H9 (cell line): ENCODE data around the gene MKRN1. TPM values are rescaled to one million over a fixed set of nuclear protein-coding genes. Genes with fewer than 3 reads are reported as not detected.
"Not testable (repeated sequence)": the region's sequence is repeated elsewhere in the genome, so short reads cannot be mapped to it uniquely, and the experiment has no call there.

Experiments
- DNase-seq: peaks from one replicate; pipeline ENCODE4 v3.0.0-alpha.2; 2017
- H2AFZ ChIP-seq: one replicate; pipeline ENCODE4 v1.6.1; 2013; ENCODE audit warnings: mild to moderate bottlenecking, low read length, control low read depth, moderate library complexity
- H2AK5ac ChIP-seq: 2 replicates; pipeline ENCODE4 v1.6.1; 2013; ENCODE audit warnings: low read length, control low read depth, mixed read lengths; ENCODE audit not compliant: insufficient read length
- H2BK120ac ChIP-seq: one replicate; pipeline ENCODE4 v1.6.1; 2013; ENCODE audit warnings: low read depth, mild to moderate bottlenecking, low read length, control low read depth, inconsistent platforms; ENCODE audit not compliant: poor library complexity, severe bottlenecking
- H2BK12ac ChIP-seq: 2 replicates; pipeline ENCODE4 v1.6.1; 2013; ENCODE audit warnings: low read length, control low read depth, mixed read lengths, low read depth; ENCODE audit not compliant: insufficient read length
- H2BK15ac ChIP-seq: 2 replicates; pipeline ENCODE4 v1.6.1; 2013; ENCODE audit warnings: low read depth, low read length, control low read depth
- H2BK20ac ChIP-seq: one replicate; pipeline ENCODE4 v1.6.1; 2013; ENCODE audit warnings: low read depth, mild to moderate bottlenecking, low read length, control low read depth, inconsistent platforms; ENCODE audit not compliant: poor library complexity, severe bottlenecking
- H2BK5ac ChIP-seq: 2 replicates; pipeline ENCODE4 v1.6.1; 2013; ENCODE audit warnings: low read length, control low read depth, mixed read lengths; ENCODE audit not compliant: insufficient read length
- H3K14ac ChIP-seq: 2 replicates; pipeline ENCODE4 v1.6.1; 2013; ENCODE audit warnings: low read length, control low read depth; ENCODE audit not compliant: insufficient read depth
- H3K18ac ChIP-seq: 2 replicates; pipeline ENCODE4 v1.6.1; 2013; ENCODE audit warnings: low read depth, mild to moderate bottlenecking, mixed read lengths, low read length, control low read depth; ENCODE audit not compliant: insufficient read length
- H3K23ac ChIP-seq: 2 replicates; pipeline ENCODE4 v1.6.1; 2013; ENCODE audit warnings: low read length, control low read depth, mixed read lengths, low read depth; ENCODE audit not compliant: insufficient read length
- H3K23me2 ChIP-seq: 2 replicates; pipeline ENCODE4 v1.6.1; 2013; ENCODE audit warnings: low read depth, mild to moderate bottlenecking, mixed read lengths, low read length, control low read depth; ENCODE audit not compliant: insufficient read length, poor library complexity, severe bottlenecking
- H3K27ac ChIP-seq: 2 replicates; pipeline ENCODE4 v1.5.1; 2013; ENCODE audit warnings: low read length, control low read depth, mixed read lengths, low read depth; ENCODE audit not compliant: insufficient read length
- H3K27me3 ChIP-seq: 2 replicates; pipeline ENCODE4 v1.6.1; 2013; ENCODE audit warnings: low read length, control low read depth, inconsistent platforms; ENCODE audit not compliant: insufficient read depth
- H3K4ac ChIP-seq: 2 replicates; pipeline ENCODE4 v1.6.1; 2013; ENCODE audit warnings: low read depth, mild to moderate bottlenecking, control low read depth, inconsistent platforms, low read length, moderate library complexity
- H3K4me1 ChIP-seq: 2 replicates; pipeline ENCODE4 v1.6.1; 2013; ENCODE audit warnings: low read length, control low read depth, inconsistent platforms; ENCODE audit not compliant: insufficient read depth
- H3K4me2 ChIP-seq: 2 replicates; pipeline ENCODE4 v1.6.1; 2013; ENCODE audit warnings: low read length, control low read depth, mixed read lengths; ENCODE audit not compliant: insufficient read length, insufficient read depth
- H3K56ac ChIP-seq: 2 replicates; pipeline ENCODE4 v1.6.1; 2013; ENCODE audit warnings: low read depth, mild to moderate bottlenecking, mixed read lengths, low read length, control low read depth; ENCODE audit not compliant: insufficient read length
- H3K79me1 ChIP-seq: 2 replicates; pipeline ENCODE4 v1.6.1; 2013; ENCODE audit warnings: low read depth, mild to moderate bottlenecking, moderate library complexity, low read length, control low read depth, inconsistent platforms; ENCODE audit not compliant: insufficient read depth, poor library complexity, severe bottlenecking
- H3K79me2 ChIP-seq: 2 replicates; pipeline ENCODE4 v1.6.1; 2013; ENCODE audit warnings: low read length, control low read depth, inconsistent platforms; ENCODE audit not compliant: insufficient read depth
- H3K9ac ChIP-seq: 2 replicates; pipeline ENCODE4 v1.6.1; 2013; ENCODE audit warnings: low read length, control low read depth, mixed read lengths; ENCODE audit not compliant: insufficient read length; ENCODE audit errors: extremely low read depth
- H3K9me3 ChIP-seq: one replicate; pipeline ENCODE4 v1.6.1; 2013; ENCODE audit warnings: low read depth, low read length, inconsistent platforms; ENCODE audit not compliant: control insufficient read depth
- H3T11ph ChIP-seq: one replicate; pipeline ENCODE4 v1.6.1; 2013; ENCODE audit warnings: mild to moderate bottlenecking, low read length, control low read depth, inconsistent platforms
- H4K20me1 ChIP-seq: one replicate; pipeline ENCODE4 v1.6.1; 2013; ENCODE audit not compliant: control insufficient read depth, insufficient read length, insufficient read depth
- H4K5ac ChIP-seq: 2 replicates; pipeline ENCODE4 v1.6.1; 2013; ENCODE audit warnings: low read depth, mild to moderate bottlenecking, mixed read lengths, low read length, control low read depth; ENCODE audit not compliant: insufficient read length
- H4K8ac ChIP-seq: replicated peaks from 2 replicates; pipeline ENCODE4 v1.6.1; 2013; ENCODE audit warnings: low read length, control low read depth, mixed read lengths, low read depth; ENCODE audit not compliant: insufficient read length
- H4K91ac ChIP-seq: 2 replicates; pipeline ENCODE4 v1.6.1; 2013; ENCODE audit warnings: low read depth, mild to moderate bottlenecking, moderate library complexity, mixed read lengths, low read length, control low read depth; ENCODE audit not compliant: insufficient read length
- H3K27ac Mint-ChIP-seq, 3 experiments: 2 replicates in 2 of 3; 3 replicates in 1 of 3; pipeline ENCODE4 v1.8.0; 2020 to 2021; ENCODE audit warnings: mixed read lengths in 3 of 3, mild to moderate bottlenecking in 1 of 3, moderate library complexity in 1 of 3
- H3K27me3 Mint-ChIP-seq: 2 replicates; pipeline ENCODE4 v1.8.0; 2021; ENCODE audit warnings: low read depth, mild to moderate bottlenecking, moderate library complexity, mixed read lengths
- H3K36me3 Mint-ChIP-seq, 3 experiments: 2 replicates in 2 of 3; 3 replicates in 1 of 3; pipeline ENCODE4 v1.8.0; 2020 to 2021; ENCODE audit warnings: low read depth in 3 of 3, mixed read lengths in 3 of 3; ENCODE audit not compliant: insufficient read depth in 1 of 3
- H3K4me1 Mint-ChIP-seq, 2 experiments: 2 replicates each; pipeline ENCODE4 v1.8.0; 2020; ENCODE audit warnings: mixed read lengths in 2 of 2
- H3K4me3 Mint-ChIP-seq, 2 experiments: 2 replicates in 1 of 2; 3 replicates in 1 of 2; pipeline ENCODE4 v1.8.0; 2020 to 2021; ENCODE audit warnings: mild to moderate bottlenecking in 2 of 2, mixed read lengths in 2 of 2, moderate library complexity in 1 of 2
- H3K9me3 Mint-ChIP-seq, 2 experiments: 2 replicates in 1 of 2; 3 replicates in 1 of 2; pipeline ENCODE4 v1.8.0; 2020; ENCODE audit warnings: mild to moderate bottlenecking in 2 of 2, mixed read lengths in 2 of 2, moderate library complexity in 1 of 2
- WGBS: extraction: QIAGEN DNeasy Blood & Tissue Kit; methylation state at CpG from one replicate; pipeline ENCODE4 v1.1.7; 2013; ENCODE audit warnings: missing lambda C conversion rate, low lambda C conversion rate, mixed read lengths; ENCODE audit not compliant: insufficient read length; ENCODE audit errors: extremely low coverage; 5-methylcytosine and 5-hydroxymethylcytosine counted together
- total RNA-seq: library from RNA; stranded (reverse); gene quantifications from 2 replicates; pipeline ENCODE4 v1.2.1, GENCODE V29; 2021
- TF ChIP-seq, protein P1 (sequence below): fragments of 200-600 bp; sonication (generic); conservative IDR thresholded peaks from 3 replicates; pipeline ENCODE4 v1.8.0; 2021; ENCODE audit warnings: antibody characterized with exemption, mild to moderate bottlenecking

MKRN1 gene
- total RNA-seq, 1 experiment from 2014 or later = 106 TPM

DNA sequence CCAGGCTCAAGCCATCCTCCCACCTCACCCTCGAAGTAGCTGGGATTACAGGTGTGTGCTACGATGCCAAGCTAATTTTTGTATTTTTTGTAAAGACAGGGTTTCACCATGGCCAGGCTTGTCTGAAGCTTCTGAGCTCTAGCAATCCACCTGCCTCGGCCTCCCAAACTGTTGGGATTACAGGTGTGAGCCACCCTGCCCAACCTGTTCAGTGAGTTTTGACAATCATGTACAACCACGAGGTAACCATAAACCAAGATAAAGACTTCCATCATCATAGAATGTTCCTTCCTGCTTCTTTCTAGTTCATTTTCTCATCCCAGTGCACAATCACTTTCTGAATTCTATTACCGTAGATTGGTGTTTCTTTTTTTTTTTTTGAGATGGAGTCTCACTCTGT is 30.5 kb upstream of the MKRN1 start:
- Histone ChIP-seq H3K9ac (no peak overlapping the region), H3K4ac (no peak overlapping the region), H3T11ph (no peak overlapping the region), H2BK5ac (no peak overlapping the region), H2BK120ac (no peak overlapping the region), H4K91ac (no peak overlapping the region), H2AK5ac (no peak overlapping the region), H3K4me1 (no peaks in the 10 kb centered on the region; the same call in 1 of the 2 replicates), H3K56ac (no peak overlapping the region), H3K79me1 (no peaks in the 10 kb centered on the region), H4K8ac (no peak overlapping the region), H3K27ac (no peak overlapping the region), H2BK15ac (no peak overlapping the region), H3K79me2 (no peaks in the 10 kb centered on the region), H2BK12ac (no peak overlapping the region), H4K5ac (no peak overlapping the region), H3K27me3 (no peaks in the 10 kb centered on the region), H2BK20ac (no peak overlapping the region), H3K23ac (no peak overlapping the region), H3K18ac (no peak overlapping the region), H3K4me2 (no peak overlapping the region), H3K9me3 (no peaks in the 10 kb centered on the region), H2AFZ (no peak overlapping the region), H3K23me2 (no peaks in the 10 kb centered on the region), H4K20me1 (no peaks in the 10 kb centered on the region), H3K14ac (no peak overlapping the region)
- Mint-ChIP-seq H3K9me3 (no peaks in the 10 kb centered on the region), H3K4me3 (no peak overlapping the region), H3K27ac (no peak overlapping the region; a peak in 1 of 7 replicates), H3K36me3 (no peaks in the 10 kb centered on the region), H3K27me3 (no peaks in the 10 kb centered on the region), H3K4me1 (peaks cover 19 to 24% of the 10 kb centered on the region in 2 experiments)
- no CpG with 5 or more reads among the region's 5 CpGs for WGBS
- DNase-seq = no peak
- TF ChIP-seq, protein P1, sequence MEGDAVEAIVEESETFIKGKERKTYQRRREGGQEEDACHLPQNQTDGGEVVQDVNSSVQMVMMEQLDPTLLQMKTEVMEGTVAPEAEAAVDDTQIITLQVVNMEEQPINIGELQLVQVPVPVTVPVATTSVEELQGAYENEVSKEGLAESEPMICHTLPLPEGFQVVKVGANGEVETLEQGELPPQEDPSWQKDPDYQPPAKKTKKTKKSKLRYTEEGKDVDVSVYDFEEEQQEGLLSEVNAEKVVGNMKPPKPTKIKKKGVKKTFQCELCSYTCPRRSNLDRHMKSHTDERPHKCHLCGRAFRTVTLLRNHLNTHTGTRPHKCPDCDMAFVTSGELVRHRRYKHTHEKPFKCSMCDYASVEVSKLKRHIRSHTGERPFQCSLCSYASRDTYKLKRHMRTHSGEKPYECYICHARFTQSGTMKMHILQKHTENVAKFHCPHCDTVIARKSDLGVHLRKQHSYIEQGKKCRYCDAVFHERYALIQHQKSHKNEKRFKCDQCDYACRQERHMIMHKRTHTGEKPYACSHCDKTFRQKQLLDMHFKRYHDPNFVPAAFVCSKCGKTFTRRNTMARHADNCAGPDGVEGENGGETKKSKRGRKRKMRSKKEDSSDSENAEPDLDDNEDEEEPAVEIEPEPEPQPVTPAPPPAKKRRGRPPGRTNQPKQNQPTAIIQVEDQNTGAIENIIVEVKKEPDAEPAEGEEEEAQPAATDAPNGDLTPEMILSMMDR = no peak

DNA sequence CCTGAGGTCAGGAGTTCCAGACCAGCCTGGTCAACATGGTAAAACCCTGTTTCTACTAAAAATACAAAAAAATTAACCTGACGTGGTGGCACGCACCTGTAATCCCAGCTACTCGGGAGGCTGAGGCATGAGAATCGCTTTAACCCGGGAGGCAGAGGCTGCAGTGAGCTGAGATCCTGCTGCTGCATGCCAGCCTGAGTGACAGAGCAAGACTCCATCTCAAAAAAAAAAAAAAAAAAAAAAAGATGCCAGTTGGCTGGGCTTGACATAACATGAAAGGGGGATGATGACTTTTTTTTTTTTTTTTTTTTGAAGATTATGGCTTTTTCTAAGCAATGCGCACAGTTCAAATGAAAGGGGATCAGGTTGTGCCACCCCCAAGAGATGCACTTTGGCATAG is 28.3 kb upstream of the MKRN1 start:
- H3K79me1 ChIP-seq, H3K4me3 Mint-ChIP-seq, H4K5ac ChIP-seq, H3K9ac ChIP-seq, DNase-seq, H2BK12ac ChIP-seq, H3K79me2 ChIP-seq, H3K36me3 Mint-ChIP-seq, H2BK5ac ChIP-seq, H3K14ac ChIP-seq, H3K27ac ChIP-seq, H3K4ac ChIP-seq, H2AK5ac ChIP-seq, H3K18ac ChIP-seq, H2AFZ ChIP-seq, H3K27me3 ChIP-seq, H3K27me3 Mint-ChIP-seq, H3K23ac ChIP-seq, H3K4me1 ChIP-seq, H2BK20ac ChIP-seq, H3K4me2 ChIP-seq, H3K56ac ChIP-seq, H2BK15ac ChIP-seq, H3K23me2 ChIP-seq, H4K20me1 ChIP-seq, H3T11ph ChIP-seq, H4K91ac ChIP-seq, H3K9me3 ChIP-seq, H2BK120ac ChIP-seq, H4K8ac ChIP-seq, H3K9me3 Mint-ChIP-seq: not testable (repeated sequence)
- Mint-ChIP-seq H3K27ac (peak overlapping the region in 2 of 3 experiments; percentile 34 to 74; a peak in 2 of 7 replicates), H3K4me1 (peaks cover 18 to 24% of the 10 kb centered on the region in 2 experiments)
- WGBS = no CpG with 5 or more reads among the region's 6 CpGs
